OCI-M2 (cell line): ENCODE measurements around the gene PAM16.
"Not testable (repeated sequence)": the region's sequence is repeated elsewhere in the genome, so short reads cannot be mapped to it uniquely, and the experiment has no call there.

ENCODE experiments used
- DNase-seq: peaks from one replicate; lab custom pipeline; 2025; ENCODE audit not compliant: unreplicated experiment; lab: John Stamatoyannopoulos, UW

Gene PAM16

GRCh38 chr16:4353675-4354074 lies 2.6 kb upstream of the PAM16 start:
- DNase-seq = no peak

DNA sequence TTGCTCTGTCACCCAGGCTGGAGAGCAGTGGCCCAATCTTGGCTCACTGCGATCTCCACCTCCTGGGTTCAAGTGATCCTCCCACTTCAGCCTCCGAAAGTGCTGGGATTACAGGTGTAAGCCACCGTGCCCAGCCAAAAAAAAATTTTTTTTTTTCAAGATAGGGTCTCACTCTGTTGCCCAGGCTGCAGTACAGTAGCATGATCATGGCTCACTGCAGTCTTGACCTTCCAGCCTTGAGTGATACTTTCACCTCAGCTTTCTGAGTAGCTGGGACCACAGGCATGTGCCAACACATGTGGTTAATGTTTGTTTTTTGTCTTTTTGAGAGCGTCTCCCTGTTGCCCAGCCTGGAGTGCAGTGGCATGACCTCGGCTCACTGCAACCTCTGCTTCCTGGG lies 1.7 kb upstream of the PAM16 start:
- no peak for DNase-seq

DNA sequence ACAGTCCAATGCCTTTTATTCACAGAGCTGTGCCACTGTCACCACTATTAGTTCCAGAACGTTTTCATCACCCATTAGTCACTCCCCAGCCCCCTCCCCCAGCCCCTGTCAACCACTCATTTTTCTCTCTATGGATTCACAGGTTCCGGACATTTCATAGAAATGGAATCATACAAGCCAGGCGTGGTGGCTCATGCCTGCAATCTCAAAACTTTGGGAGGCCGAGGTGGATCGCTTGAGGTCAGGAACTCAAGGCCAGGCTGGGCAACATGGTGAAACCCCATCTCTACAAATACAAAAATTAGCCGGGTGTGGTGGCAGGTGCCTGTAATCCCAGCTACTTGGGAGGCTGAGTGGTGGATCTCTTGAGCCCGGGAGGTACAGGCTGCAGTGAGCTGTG lies 759 bp upstream of the PAM16 start:
- DNase-seq = no peak

DNA sequence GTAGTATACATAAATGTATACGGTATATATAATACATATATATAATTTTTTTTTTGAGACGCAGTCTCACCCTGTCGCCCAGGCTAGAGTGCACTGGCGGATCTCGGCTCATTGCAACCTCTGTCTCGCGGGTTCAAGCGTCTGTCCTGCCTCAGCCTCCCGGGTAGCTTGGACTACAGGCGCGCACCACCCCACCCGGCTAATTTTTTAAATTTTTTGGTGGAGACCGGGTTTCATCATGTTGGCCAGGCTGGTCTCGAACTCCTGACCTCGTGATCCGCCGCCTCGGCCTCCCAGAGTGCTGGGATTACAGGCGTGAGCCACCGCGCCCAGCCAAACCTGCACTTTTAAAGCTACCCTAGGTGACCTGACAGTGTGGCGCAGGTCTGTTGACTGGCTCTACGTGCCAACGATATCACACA lies 745 bp downstream of the PAM16 start:
- DNase-seq = no peak

DNA sequence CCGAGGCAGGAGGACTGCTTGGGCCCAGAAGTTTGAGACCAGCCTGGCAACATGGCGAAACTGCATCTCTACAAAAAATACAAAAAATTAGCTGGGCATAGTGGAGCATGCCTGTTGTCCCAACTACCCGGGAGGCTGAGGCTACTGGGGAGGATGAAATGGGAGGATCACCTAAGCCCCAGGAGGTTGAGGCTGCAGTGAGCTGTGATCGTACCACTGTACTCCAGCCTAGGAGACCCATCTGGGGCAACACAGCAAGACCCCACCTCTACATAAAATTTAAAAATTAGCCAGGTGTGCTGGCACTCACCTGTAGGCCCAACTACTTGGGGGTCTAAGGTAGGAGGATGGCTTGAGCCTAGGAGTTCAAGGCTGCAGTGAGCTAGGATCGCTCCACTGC lies 1.8 kb downstream of the PAM16 start:
- DNase-seq = no peak

GRCh38 chr16:4347765-4348509 lies 3.2 kb downstream of the PAM16 start:
- no peak for DNase-seq

DNA sequence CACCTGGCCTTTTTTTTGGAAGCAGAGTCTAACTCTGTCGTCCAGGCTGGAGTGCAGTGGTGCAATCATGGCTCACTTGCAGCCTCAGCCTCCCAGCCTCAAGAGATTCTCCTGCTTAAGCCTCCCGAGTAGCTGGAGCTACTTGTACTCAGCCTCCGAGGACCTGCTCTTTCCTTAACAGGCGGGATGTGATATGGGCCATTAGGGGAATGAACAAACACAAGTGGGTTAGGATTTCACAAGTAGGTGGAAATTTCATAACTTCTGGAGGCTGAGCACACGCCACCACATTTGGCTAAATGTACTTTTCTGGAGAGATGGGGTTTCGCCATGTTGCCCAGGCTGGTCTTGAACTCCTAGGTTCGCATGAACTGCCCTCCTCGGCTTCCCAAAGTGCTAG lies 4.1 kb downstream of the PAM16 start:
- no peak for DNase-seq

DNA sequence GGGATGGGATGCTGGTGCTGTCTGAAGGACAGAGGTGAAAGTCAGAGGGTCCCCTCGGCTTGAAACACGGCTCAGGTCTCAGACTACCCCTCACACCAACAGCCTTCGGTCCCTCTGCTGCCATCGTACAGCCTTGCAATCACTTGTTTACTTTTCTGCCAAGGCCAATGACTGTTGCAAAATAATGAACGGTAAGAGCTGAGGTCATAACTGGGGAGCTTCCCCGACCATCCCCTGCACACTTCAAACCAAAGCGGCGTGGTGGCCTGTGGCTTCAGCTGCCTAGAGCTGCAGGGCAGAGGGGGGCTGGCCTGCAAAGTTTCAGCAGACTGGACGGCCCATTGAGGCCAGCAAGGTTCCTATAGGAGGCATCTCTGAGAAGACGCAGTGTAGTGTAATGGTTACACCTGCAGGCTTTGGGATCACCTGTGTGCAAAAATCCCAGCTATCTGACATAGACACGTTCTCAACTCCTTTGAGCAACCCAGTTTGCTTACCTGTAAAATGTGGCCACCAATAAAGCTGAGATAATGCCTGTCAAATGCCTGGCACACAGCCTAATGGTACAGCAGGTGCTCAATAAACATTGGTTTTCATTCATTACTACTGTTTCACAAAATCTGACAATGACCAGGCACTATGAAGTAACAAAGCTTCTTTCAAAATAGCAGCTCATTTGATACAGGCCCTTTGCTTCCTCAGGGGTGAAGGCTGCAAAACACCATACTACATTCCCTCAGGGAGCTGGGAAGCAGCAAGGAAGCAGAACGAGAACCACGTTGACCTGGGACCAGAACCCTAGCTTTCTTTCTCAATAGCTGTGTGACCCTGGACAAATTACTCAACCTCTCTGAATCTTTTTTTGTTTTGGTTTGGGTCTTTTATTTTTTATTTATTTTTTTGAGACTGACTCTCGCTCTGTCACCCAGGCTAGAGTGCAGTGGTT lies 5.0 kb downstream of the PAM16 start:
- DNase-seq = no peak

- DNase-seq = no peak
Measured at GRCh38 chr16:4344983-4345835, 5.9 kb downstream of the PAM16 start.

DNA sequence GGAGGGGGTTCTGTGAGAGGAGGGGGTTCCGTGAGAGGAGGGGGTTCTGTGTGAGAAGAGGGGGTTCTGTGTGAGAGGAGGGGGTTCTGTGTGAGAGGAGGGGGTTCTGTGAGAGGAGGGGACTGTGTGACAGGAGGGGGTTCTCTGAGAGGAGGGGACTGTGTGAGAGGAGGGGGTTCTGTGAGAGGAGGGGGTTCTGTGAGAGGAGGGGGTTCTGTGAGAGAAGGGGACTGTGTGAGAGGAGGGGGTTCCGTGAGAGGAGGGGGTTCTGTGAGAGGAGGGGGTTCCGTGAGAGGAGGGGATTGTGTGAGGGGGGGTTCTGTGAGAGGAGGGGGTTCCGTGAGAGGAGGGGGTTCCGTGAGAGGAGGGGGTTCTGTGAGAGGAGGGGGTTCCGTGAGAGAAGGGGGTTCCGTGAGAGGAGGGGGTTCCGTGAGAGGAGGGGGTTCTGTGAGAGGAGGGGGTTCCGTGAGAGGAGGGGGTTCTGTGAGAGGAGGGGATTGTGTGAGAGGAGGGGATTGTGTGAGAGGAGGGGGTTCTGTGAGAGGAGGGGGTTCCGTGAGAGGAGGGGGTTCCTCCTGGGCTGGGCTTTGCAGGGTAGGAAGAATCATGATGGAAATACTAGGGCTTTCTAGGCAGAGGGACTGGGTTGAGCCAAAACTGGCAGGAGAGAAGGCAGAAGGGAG lies 6.7 kb downstream of the PAM16 start:
- DNase-seq = not testable (repeated sequence)

GRCh38 chr16:4342866-4343744 lies 8.0 kb downstream of the PAM16 start:
- DNase-seq = no peak

DNA sequence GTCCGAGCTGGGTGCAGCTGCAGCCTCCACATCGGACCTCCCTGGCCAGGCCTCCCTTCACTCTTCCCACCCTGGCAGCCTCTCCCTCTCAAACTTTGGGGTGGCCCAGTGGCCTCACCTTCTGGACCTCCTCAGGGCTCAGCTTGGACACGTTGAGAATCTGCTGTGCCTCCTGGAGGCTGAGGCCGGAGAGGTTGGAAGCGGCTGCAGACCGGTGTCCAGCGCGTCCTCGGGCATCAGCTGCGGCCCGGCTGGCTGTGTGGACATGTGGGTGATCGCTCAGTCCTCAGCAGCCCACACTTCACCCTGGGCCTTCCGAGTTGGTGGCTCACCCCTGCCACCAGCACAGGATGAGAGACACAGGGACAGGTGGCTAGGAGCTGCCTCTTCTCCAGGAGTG lies 9.9 kb downstream of the PAM16 start:
- DNase-seq = no peak

GRCh38 chr16:4340443-4340842 lies 10.7 kb downstream of the PAM16 start:
- DNase-seq = no peak

DNA sequence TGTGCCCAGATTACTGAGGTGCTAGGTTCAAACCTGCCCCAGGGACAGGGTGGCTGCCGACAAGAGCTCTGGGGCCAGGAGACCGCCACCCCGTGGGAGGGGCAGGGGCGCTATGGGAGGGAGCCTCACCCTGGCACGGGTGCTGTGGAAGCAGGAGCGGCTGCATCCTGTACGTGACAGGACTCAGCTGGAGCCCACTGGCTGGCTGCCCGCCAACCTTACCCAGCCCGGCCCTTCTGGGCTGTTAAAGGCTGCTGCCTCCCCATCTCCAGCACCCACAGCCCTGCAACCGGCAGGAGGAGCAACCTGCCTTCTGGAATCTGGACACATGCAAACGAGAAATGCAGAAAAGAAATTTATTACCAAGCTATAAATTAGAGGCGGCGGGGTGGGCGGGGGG lies 11.2 kb downstream of the PAM16 start:
- no peak for DNase-seq

GRCh38 chr16:4339455-4339854 lies 11.7 kb downstream of the PAM16 start:
- DNase-seq = no peak

- no peak for DNase-seq
Measured at GRCh38 chr16:4338712-4339299, 12.3 kb downstream of the PAM16 start.

DNA sequence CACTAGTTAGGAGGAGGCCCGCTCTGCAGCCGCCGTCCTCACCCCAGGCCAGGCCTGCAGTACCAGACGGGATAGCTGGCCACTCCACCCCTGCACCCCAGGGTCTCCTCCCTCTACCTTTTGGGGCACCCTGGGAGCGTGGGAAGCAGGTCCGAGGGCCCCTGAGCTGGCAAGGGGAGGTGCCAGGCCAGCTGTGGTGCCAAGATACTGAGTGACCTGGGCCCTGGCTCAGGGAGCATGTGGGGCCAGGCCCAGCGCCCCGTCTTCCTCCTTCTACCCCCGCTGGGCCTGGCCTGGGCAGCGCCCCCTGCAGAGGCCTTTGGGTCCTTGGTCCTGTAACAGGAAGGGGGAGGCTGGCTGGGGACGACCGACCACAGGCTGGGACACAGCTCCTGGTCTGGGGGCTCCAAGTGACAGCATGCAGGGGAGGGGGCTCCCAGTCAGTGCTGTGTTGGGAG lies 13.0 kb downstream of the PAM16 start:
- DNase-seq = no peak

- DNase-seq = no peak
Measured at GRCh38 chr16:4337540-4338088, 13.5 kb downstream of the PAM16 start.
